ENCODE measurements around the gene MECP2.
"Not testable (repeated sequence)": the region's sequence is repeated elsewhere in the genome, so short reads cannot be mapped to it uniquely, and the experiment has no call there.

The MECP2 gene
- 76.0 to 276 (median 156) reads per million in 9 experiments for total RNA-seq

DNA sequence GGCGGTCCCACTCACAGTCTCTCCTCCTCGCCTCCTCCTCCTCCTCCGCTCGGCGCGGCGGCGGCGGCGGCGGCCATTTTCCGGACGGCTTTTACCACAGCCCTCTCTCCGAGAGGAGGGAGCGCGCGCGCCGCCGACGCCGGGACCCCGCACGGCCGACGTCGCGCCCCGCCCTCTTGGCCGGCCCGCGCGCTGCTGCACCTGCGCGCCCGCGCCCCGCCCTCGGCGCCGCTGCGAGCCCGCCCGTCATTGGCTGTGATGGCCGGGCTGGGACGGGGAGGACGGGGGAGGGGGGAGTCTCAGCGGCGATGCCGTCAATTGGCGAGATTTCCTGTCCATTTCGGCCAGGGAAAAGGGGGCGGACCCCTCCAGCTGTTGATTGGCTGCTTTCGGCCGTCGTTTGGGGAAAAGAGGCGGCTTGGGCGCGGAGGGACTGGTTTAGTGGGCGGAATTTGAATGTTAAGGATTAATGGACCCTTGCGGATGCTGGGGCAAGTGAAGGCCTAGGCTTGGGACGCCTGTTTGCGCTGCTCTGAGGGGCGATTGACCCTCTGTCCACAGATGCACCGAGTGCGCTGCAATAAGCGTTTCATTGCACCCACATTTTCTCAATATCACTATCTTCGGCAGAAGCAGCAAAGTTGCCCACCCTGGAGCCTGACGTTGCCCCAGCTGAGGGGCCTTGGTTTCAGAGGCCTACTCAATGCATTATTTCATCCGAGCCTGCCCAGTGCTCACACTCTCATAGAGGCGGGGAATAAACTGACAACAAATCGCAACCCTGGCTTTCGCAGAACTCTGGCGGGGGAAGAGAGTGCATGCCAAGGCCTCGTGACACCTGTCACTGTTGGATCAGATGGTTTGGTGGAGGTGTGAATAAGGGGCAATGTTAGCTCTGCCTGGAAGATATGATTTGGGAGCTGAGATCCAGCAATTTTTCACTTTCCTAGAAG lies at the start of gene MECP2:
TSS of gene MECP2 (minus strand) at position 129 of the 953 bp plus-strand sequence.
- Mint-ChIP-seq H3K36me3 (ENCODE audit: insufficient read depth) (peaks cover 46% of the 10 kb centered on the region), H3K9me3 (no peaks in the 10 kb centered on the region), H3K4me1 (ENCODE audit: low read depth in 2 of 2) (peaks cover 24 to 43% of the 10 kb centered on the region in 2 donors), H3K27ac (peak within 1 kb of the TSS; percentile 97), H3K27me3 (peaks cover 0 to 6% of the 10 kb centered on the region in 2 donors), H3K4me3 (peak within 1 kb of the TSS; percentile 94)
- ATAC-seq (replicated peaks): peak; percentile 79
- DNase-seq: peak; percentile 76 to 83 (median 79)

DNA sequence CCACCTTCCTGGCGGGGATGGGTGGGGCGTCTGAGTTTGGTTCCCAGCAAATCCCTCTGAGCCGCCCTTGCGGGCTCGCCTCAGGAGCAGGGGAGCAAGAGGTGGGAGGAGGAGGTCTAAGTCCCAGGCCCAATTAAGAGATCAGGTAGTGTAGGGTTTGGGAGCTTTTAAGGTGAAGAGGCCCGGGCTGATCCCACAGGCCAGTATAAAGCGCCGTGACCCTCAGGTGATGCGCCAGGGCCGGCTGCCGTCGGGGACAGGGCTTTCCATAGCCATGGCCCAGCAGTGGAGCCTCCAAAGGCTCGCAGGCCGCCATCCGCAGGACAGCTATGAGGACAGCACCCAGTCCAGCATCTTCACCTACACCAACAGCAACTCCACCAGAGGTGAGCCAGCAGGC lies 46.5 kb upstream of the MECP2 start, which contains the start of gene OPN1LW:
TSS of gene OPN1LW (plus strand) at position 234 of the 400 bp plus-strand sequence. CDS start at position 275, 41 bp downstream.
- not testable (repeated sequence) for H3K27me3 Mint-ChIP-seq; H3K4me1 Mint-ChIP-seq (ENCODE audit: low read depth in 2 of 2); H3K36me3 Mint-ChIP-seq (ENCODE audit: insufficient read depth); ATAC-seq (replicated peaks); H3K4me3 Mint-ChIP-seq; H3K9me3 Mint-ChIP-seq; DNase-seq
- H3K27ac Mint-ChIP-seq: peak within 1 kb of the TSS in 1 of 2 donors; percentile 53

DNA sequence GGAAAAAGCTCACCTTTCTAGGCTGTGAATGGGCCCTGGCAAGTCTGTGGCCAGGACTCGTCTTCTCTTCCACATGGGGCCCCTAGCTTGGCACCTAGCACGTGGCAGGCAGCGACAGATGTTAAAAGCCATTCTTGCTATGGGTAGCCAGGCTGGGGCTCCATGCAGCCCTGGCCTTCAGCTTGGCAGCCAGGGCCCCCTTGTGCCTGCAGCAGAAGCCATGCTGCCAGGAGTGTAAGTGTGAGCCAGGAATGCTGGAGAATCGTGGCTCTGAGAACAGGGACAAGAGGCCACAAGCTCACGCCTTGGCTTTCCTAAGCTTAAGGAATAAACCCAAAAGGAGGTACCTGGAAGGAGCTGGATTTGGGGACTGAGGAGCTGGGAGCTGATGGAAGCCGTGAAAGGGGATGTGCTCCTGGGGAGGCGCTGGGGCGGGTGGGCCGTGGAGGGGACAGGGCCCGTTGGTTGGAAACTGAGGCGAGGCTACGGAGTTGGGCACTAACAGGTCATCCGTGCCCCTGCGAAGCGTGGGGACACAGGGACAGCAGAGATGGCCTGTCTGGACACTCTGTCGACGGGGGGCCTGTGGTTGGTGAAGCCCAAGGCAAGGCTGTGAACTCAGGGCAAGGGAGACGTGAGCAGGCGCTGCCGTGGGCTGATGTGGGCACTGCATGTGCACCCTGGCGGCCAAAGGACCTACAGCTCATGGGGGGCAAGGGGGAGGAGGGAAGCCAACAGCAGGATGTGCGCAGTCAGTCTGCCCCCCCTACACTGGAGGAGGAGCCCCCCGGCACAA lies 45.6 kb upstream of the MECP2 start:
- peaks cover 2% of the 10 kb centered on the region for H3K36me3 Mint-ChIP-seq (ENCODE audit: insufficient read depth)
- no peaks in the 10 kb centered on the region for H3K27me3 Mint-ChIP-seq
- peak overlapping the region; percentile 31 to 53 for H3K27ac Mint-ChIP-seq
- no peak for ATAC-seq (replicated peaks)
- DNase-seq: no peak
- H3K9me3 Mint-ChIP-seq: no peaks in the 10 kb centered on the region
- peaks cover 3 to 5% of the 10 kb centered on the region in 2 donors for H3K4me1 Mint-ChIP-seq (ENCODE audit: low read depth in 2 of 2)
- no peak overlapping the region for H3K4me3 Mint-ChIP-seq

DNA sequence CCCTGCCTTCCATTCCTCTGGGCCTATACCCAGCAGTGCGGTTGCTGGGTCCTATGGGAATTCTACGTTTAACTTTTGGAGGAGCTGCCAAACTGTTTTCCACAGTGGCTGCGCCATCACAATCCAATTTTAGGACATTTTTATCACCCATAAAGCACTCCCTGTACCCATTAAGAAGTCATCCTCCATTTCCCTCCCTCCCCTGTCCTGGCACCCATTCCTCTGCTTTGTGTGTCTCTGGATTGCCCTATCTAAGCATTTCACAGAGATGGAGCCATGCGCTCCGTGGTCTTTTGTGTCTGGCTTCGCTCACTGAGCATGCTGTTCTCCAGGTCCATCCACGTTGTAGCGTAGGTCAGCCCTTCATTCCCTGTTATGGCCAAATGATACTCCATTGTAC lies 44.9 kb upstream of the MECP2 start:
- no peaks in the 10 kb centered on the region for H3K9me3 Mint-ChIP-seq
- peaks cover 3 to 5% of the 10 kb centered on the region in 2 donors for H3K4me1 Mint-ChIP-seq (ENCODE audit: low read depth in 2 of 2)
- DNase-seq: no peak
- no peak overlapping the region for H3K4me3 Mint-ChIP-seq
- H3K27ac Mint-ChIP-seq: peak overlapping the region in 1 of 2 donors; percentile 31
- H3K27me3 Mint-ChIP-seq: no peaks in the 10 kb centered on the region
- no peak for ATAC-seq (replicated peaks)
- peaks cover 2% of the 10 kb centered on the region for H3K36me3 Mint-ChIP-seq (ENCODE audit: insufficient read depth)

DNA sequence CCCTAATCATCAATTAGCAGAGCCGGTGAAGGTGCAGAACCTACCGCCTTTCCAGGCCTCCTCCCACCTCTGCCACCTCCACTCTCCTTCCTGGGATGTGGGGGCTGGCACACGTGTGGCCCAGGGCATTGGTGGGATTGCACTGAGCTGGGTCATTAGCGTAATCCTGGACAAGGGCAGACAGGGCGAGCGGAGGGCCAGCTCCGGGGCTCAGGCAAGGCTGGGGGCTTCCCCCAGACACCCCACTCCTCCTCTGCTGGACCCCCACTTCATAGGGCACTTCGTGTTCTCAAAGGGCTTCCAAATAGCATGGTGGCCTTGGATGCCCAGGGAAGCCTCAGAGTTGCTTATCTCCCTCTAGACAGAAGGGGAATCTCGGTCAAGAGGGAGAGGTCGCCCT lies 43.2 kb upstream of the MECP2 start:
- Mint-ChIP-seq H3K27ac (peak overlapping the region in 1 of 2 donors; percentile 49), H3K4me3 (no peak overlapping the region), H3K27me3 (no peaks in the 10 kb centered on the region), H3K4me1 (ENCODE audit: low read depth in 2 of 2) (peaks cover 8 to 11% of the 10 kb centered on the region in 2 donors), H3K36me3 (ENCODE audit: insufficient read depth) (peaks cover 6% of the 10 kb centered on the region), H3K9me3 (no peaks in the 10 kb centered on the region)
- no peak for DNase-seq
- no peak for ATAC-seq (replicated peaks)

DNA sequence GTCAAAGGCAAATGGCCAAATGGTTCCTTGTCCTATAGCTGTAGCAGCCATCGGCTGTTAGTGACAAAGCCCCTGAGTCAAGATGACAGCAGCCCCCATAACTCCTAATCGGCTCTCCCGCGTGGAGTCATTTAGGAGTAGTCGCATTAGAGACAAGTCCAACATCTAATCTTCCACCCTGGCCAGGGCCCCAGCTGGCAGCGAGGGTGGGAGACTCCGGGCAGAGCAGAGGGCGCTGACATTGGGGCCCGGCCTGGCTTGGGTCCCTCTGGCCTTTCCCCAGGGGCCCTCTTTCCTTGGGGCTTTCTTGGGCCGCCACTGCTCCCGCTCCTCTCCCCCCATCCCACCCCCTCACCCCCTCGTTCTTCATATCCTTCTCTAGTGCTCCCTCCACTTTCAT lies 42.7 kb upstream of the MECP2 start:
- Mint-ChIP-seq H3K27ac (peak overlapping the region in 1 of 2 donors; percentile 49), H3K4me3 (no peak overlapping the region), H3K9me3 (no peaks in the 10 kb centered on the region), H3K36me3 (ENCODE audit: insufficient read depth) (peaks cover 6% of the 10 kb centered on the region), H3K4me1 (ENCODE audit: low read depth in 2 of 2) (peaks cover 10 to 13% of the 10 kb centered on the region in 2 donors), H3K27me3 (no peaks in the 10 kb centered on the region)
- DNase-seq: no peak
- ATAC-seq (replicated peaks): no peak

DNA sequence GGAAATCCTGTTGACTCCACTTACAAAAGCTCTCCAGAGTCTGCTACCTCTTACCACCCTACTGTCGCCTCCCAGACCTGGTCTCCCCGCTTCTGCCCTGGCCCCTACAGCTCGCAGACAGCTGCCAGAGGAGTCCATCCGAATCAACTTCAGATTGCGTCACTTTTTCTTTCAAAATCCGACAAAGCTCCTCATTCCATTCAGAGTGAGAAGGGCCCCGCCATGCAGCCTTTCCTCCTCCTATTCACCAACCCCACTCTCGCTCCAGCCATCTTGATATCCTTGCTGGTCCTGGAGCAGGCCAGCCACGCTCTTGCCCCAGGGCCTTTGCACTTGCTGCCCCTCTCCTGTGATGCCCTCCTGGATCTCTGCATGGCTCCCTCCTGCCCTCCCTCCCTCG lies 41.3 kb upstream of the MECP2 start:
- Mint-ChIP-seq H3K9me3 (no peaks in the 10 kb centered on the region), H3K4me3 (no peak overlapping the region), H3K27me3 (no peaks in the 10 kb centered on the region), H3K27ac (peak overlapping the region; percentile 80 to 85), H3K36me3 (ENCODE audit: insufficient read depth) (peaks cover 5% of the 10 kb centered on the region), H3K4me1 (ENCODE audit: low read depth in 2 of 2) (peaks cover 10 to 13% of the 10 kb centered on the region in 2 donors)
- ATAC-seq (replicated peaks) (no peak), DNase-seq (no peak)

DNA sequence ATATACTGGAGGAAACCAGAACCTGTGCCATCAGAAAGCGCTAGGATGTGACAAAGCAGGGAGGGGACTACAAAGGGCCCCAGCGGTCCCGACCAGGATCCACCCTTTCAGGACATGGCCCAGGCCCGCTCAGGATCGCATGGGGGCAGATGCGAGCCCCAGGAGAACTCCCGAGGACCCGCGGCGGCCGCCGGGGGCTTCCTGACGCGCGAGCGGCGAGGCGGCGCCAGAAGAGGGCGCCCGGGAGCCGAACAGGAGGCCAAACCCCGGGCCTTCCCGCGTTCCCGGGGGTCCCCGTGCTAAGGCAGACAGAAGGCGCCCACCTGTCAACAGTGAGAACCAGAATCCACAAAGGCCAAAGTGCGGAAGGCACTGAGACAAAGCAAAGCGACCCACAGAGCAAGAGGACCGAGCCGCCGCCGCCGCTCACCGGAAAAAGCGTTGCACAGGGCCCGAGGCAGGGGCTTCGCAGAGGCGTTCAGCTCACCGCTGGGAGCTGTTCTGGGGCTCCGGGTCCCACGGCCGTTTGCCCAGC lies 39.2 kb upstream of the MECP2 start:
- H3K27ac Mint-ChIP-seq: peak overlapping the region; percentile 93 to 96
- peak overlapping the region; percentile 76 to 84 for H3K4me3 Mint-ChIP-seq
- DNase-seq (peak; percentile 60 to 69 (median 66)), ATAC-seq (replicated peaks) (peak; percentile 78)
- peaks cover 10 to 13% of the 10 kb centered on the region in 2 donors for H3K4me1 Mint-ChIP-seq (ENCODE audit: low read depth in 2 of 2)
- H3K27me3 Mint-ChIP-seq: no peaks in the 10 kb centered on the region
- H3K9me3 Mint-ChIP-seq: no peaks in the 10 kb centered on the region
- H3K36me3 Mint-ChIP-seq (ENCODE audit: insufficient read depth): peaks cover 3% of the 10 kb centered on the region

DNA sequence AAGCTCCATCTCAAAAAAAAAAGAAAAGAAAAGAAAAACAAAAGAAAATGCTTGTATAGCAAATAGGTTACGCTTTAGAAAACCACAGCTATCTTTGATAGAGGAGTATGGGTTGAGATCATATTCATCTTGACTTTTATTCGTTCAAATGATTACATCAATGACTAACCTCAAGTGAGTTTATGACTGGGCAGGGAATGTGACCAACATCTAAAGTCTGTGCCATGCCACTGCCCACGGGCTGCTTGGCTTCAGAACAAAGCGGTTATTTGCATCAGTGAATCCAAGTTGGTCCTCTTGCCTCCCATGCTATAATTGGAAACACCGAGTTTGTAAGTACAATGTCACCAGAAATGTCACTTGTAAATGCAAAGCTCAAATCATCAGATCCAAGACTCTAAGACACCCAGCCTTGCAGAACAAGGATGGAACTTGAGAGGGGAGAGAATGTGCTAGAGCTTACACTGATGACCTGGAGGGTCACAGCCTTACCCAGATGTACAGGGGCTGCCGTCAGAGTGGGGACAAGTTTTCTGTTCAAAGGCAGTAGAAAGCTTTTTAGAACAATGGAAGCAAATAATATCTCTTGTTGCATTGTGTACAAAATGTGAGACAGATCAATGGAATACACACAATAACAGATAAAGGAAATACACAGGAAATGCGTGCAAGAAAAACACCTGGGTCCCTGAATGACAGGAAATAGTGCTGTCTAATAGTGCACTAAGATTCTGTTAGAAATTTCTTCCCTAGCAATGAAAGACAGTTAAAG lies 38.1 kb upstream of the MECP2 start:
- Mint-ChIP-seq H3K9me3 (no peaks in the 10 kb centered on the region), H3K4me1 (ENCODE audit: low read depth in 2 of 2) (peaks cover 10 to 13% of the 10 kb centered on the region in 2 donors), H3K27ac (peak overlapping the region; percentile 93 to 96), H3K4me3 (peak overlapping the region; percentile 76 to 84), H3K36me3 (ENCODE audit: insufficient read depth) (peaks cover 3% of the 10 kb centered on the region), H3K27me3 (no peaks in the 10 kb centered on the region)
- ATAC-seq (replicated peaks) (peak; percentile 59), DNase-seq (peak in 1 of 3 experiments; percentile 5)

DNA sequence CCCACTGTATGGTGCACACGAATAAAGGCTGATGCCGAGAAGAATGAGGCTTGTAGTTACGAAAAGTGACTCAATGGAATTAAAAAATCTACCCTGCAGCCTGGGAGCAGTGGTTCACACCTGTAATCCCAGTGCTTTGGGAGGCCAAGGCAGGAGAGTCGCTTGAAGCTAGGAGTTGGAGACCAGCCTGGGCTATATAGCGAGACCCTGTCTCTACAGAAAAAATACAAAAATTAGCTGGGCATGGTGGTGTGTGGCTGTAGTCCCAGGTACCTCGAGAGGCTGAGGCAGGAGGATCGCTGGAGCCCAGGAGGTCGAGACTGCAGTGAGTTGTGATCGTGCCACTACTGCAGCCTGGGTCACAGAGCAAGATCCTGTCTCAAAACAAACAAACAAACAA lies 34.8 kb upstream of the MECP2 start:
- peaks cover 8 to 9% of the 10 kb centered on the region in 2 donors for H3K4me1 Mint-ChIP-seq (ENCODE audit: low read depth in 2 of 2)
- H3K4me3 Mint-ChIP-seq: no peak overlapping the region
- no peaks in the 10 kb centered on the region for H3K27me3 Mint-ChIP-seq
- H3K9me3 Mint-ChIP-seq: no peaks in the 10 kb centered on the region
- peaks cover 3% of the 10 kb centered on the region for H3K36me3 Mint-ChIP-seq (ENCODE audit: insufficient read depth)
- ATAC-seq (replicated peaks) (no peak), DNase-seq (no peak)
- H3K27ac Mint-ChIP-seq: no peak overlapping the region

DNA sequence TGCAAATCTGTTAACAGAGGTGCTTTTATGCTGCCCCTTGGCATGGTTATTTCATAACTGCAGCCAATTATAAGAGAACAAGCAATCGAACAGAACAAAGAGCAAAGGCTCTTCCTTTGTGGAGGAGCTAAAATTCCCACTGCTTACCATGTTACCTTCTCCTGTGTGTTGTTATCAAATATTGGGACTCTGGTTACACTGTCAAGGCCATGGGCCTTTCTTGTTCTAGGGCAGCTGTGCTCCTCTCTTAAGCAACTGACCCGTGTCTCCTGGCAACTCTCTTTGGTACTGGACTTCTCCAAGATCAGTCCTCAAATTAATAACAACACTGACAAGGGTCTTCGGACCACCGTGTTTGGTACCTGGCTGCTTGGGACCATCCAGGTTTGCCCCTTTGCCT lies 34.4 kb upstream of the MECP2 start:
- no peak for DNase-seq
- Mint-ChIP-seq H3K27ac (no peak overlapping the region), H3K9me3 (no peaks in the 10 kb centered on the region), H3K36me3 (ENCODE audit: insufficient read depth) (peaks cover 3% of the 10 kb centered on the region), H3K4me1 (ENCODE audit: low read depth in 2 of 2) (peaks cover 8 to 9% of the 10 kb centered on the region in 2 donors), H3K27me3 (no peaks in the 10 kb centered on the region), H3K4me3 (no peak overlapping the region)
- no peak for ATAC-seq (replicated peaks)

DNA sequence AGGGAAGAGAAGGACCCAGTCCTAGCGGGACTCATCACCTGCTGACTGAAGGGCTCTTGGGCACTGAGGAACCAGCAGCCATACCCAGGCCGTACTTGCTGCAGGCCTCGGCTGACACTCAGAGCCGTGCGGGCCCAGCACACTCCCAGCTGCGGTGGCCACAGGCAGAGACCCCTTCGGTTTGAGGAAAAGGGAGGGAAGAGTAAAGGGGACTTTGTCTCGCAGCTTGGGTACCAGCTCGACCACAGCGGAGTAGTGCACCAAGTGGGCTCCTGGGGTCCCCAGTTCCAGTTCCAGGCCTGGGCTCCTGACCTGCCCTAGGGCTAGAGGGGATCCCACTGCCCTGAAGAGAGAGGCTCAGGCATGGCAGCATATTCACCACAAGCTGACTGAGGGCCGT lies 28.6 kb upstream of the MECP2 start:
- Mint-ChIP-seq H3K4me1 (ENCODE audit: low read depth in 2 of 2) (peaks cover 10 to 19% of the 10 kb centered on the region in 2 donors), H3K9me3 (no peaks in the 10 kb centered on the region), H3K27me3 (no peaks in the 10 kb centered on the region), H3K27ac (no peak overlapping the region), H3K4me3 (no peak overlapping the region), H3K36me3 (ENCODE audit: insufficient read depth) (peaks cover 3% of the 10 kb centered on the region)
- ATAC-seq (replicated peaks) (no peak), DNase-seq (no peak)
